TTC549 (cell line): ENCODE results near the gene ADAMTS5.

Source experiments
- FAIRE-seq: peaks from 2 replicates; lab custom pipeline; 2012; peaks lifted over from hg19 to GRCh38; lab: Jason Lieb, UNC

Gene ADAMTS5

DNA sequence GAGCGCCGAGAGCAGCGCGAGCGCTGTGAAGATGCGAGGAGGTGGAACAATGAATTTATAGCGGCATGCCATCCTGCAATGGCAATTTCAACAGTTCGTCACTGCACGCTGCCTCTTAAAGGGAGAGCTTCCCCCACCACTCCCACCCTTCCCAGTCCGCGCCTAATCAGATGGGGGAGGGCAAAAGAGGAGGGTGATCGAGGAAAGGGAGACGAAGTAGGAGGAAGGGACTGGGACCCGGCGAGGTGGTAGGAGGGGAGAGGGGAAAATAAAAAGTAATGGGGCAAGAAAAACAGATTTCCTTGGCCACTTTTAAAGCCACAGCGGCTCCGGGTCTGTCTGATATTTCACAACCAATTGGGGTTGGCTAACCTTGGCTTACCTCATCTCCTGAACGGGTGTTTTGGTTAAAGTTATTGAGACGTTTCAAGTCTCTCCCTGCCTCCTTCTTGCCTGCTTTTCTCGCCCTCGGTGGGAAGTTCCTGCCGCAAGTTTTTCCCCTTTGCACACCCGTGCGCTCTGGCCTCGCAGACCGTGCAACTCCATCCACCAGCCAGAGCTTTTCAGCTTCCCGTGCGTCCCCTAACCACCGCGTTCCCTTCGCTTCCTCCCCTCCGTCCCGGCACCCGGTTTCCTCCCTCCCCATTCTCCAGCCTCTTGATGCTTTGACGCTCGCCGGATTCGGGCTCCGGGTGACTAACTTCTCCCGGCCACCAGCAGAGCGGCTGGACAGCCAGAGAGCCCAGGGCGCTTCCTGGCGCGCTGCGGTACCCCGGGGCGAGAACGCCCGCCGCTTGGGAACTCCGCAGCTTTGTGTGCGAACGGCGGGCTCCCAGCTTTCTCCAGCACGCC is at the start of gene ADAMTS5:
Gene ADAMTS5, minus strand, starts transcription at position 27 of the 852 bp plus-strand sequence. CDS start 697 bp downstream, outside the sequence.
- FAIRE-seq: no peak

DNA sequence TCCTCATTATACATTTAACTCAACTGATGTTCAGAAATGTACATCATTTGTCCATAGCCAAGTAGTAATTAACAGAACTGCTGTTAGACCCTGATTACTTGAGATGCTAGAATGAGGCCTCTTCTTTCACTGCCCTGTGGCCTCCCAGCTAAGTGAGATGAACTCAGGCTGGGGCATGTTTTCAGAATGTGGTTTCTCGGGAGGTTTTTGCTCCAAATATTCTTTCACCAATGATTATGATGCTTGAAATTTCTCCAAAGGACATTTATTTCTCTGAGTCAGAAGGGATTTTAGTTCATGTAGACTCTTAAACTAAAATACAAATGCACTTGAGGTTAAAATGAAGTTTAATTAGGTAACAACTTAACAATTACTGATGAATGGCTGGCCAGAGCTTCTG is 34.6 kb upstream of the ADAMTS5 start:
- FAIRE-seq: no peak

DNA sequence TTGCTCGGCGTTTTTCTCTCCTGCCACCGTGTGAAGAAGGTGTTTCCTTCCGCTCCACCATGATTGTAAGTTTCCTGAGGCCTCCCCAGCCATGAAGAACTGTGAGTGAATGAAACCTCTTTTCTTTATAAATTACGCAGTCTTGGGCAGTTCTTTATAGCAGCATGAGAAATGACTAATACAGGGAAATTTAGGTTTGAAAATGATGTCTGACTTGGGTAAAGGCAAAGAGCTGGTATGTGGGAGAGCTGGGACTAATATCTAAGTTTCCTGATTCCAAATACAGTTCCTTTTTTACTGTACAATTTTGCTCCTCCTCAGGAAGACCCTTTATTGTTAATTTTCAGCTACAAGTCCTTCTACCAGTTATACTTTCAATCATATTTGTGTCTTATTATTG is 16.7 kb upstream of the ADAMTS5 start:
- no peak for FAIRE-seq

DNA sequence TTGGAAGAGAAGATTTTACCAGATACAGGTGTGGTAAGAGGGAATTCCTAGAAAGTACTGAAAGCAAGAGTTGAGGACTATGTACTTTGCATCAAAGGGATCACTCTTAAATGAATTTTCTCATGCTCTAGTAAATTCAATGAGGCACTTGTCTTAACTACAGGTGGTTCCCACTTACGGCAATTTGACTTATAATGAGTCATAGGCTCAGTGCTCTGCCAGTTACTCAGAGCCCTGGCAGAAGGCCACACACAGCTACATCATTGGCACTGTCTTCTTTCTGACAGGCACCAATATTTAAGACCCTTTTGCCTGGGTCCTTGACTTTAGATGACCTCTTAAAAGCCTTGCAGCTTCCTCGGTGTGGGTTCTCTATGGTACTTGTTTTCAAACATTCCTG is 15.9 kb upstream of the ADAMTS5 start:
- no peak for FAIRE-seq

DNA sequence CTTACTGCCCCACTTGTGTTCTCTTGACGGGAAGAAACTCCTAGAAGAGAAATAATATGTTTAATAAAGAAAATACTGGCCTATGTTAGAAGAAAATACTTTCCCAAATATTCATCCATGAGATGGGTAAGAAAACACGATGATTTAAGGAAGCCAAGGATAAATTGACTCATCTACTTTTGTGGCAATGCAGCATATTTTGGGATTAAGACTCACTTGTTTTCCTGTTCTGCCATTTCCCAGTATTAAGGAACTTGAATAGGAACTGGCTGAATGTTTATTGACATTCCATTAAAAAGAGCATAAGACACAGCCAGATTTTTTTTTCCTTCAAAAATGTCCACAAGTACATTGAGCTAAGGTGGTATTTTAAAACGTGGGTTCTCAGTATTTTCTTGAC is 10.9 kb upstream of the ADAMTS5 start:
- no peak for FAIRE-seq

DNA sequence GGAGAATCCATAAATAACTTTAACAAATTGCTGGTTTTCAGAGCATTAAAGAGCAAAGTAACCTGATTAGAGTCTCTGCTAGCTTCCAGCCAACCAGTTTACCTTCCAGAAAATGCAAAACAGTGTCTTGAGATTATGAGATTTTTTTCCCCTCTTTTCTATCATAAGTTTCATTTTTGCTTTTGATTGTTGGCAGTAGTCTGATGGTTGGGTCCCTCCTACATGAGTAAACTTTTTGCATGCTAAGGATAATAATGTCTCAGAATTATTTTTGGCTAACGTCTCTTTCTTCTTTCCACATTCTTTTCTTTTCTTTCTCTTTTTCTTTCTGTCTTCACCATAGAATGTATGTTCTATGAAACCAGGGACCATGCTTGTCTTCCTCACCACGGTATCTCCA is 6.3 kb upstream of the ADAMTS5 start:
- FAIRE-seq: no peak

DNA sequence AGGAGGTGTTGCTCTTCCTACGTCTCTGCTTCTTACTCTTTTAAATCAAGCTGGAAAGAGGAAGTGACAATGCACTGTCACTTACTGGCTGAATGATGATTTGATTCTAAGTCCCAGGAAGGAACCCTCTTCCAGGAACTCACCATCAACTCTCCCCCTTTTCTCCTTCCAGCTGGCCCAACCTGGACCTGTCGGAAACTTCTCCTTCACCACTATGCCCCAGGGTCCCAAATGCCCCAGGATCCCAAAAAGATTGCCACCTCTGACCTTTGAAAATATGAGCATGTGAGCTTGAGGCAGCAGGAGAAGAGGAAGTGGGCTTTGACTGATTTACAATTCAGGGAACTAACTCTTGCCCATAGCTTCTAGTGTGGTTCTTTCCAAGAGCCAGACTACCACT is 5.3 kb upstream of the ADAMTS5 start:
- no peak for FAIRE-seq

DNA sequence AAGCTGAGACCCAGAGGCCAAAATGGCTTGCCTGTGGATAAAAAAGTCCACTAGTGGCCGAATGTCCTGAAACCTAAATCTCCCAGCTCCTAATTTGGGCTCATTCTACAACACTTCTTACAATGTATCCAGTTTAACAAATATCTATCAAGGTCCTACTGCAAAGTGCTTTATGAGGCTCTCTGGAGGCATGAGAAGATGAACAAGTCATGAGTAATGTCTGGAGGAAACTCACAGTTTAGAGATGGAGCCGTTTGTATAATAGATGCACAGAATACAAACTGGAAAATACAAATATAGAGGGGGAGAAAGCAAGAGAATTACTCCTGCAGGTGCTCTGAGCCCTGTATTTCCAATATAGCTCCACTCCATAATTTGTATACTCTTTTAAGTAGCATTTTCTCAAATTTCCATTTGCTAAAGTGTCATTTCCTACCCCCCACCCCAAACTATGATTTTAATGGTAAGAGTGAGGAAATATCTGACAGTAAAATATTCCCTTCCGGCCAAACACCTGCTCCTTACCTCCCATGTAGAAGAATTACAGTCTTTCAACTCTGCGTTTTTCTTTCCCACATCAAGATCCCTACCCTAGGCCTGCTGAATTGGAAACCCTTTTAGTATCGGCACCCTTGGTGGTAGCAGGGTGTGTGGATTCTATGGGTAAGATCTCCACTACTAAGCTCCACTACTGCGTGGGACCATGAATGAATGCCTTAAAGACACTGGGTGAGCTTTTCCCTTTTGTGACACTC is 3.3 kb upstream of the ADAMTS5 start:
- FAIRE-seq: no peak

DNA sequence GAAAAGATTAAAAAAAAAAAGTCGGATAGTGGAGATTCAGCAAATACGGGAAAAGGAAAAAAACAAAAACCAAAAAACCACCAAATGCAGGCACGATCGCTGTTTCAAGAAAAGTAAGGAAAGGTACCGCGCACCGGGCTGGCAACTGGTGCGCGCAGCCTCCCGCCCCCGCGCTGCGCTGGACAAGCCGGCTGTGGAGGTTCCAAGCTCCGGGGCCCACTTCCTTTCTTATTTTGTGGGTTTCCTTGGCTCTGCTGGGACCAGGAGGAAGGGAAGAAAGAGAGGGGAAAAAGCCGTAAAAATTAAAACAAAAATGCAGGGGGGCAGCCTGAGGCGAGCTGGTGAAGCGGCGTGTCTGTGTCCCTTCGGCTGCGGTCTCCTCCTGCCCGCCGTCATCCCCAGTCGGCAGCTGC is 233 bp downstream of the ADAMTS5 start:
- FAIRE-seq: no peak

DNA sequence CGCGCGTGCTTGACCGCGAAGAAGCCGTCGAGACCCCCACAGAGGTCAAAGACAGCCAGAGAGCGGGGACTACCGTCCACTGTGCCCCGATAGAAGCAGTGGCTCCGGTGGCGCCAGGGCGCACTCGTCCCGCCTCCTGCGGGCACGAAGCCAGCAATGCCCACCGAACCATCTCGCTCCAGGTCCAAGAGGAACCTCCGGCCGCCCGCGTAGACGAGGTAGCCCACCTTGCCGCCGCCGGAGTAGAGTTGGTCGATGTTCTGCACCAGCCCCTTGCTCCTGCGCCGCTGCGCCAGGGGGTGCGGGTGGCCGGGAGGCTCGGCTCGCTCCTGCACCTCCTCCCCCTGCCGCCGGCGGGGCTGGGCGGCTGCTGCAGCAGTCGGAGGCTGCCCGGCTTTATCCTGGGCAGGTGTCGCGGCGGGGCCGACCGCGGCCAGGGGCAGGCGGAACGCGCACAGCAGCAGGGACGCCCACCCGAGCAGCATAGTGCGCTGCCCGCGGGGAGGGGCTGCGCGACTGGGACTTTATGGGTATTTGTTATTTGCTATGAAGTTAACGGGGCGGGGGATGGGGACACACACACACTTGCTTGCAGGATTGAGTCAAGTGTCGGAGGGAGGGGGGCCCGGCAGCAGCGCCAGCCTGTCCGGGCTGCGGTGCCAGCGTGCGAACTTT is 844 bp downstream of the ADAMTS5 start:
- FAIRE-seq: no peak

DNA sequence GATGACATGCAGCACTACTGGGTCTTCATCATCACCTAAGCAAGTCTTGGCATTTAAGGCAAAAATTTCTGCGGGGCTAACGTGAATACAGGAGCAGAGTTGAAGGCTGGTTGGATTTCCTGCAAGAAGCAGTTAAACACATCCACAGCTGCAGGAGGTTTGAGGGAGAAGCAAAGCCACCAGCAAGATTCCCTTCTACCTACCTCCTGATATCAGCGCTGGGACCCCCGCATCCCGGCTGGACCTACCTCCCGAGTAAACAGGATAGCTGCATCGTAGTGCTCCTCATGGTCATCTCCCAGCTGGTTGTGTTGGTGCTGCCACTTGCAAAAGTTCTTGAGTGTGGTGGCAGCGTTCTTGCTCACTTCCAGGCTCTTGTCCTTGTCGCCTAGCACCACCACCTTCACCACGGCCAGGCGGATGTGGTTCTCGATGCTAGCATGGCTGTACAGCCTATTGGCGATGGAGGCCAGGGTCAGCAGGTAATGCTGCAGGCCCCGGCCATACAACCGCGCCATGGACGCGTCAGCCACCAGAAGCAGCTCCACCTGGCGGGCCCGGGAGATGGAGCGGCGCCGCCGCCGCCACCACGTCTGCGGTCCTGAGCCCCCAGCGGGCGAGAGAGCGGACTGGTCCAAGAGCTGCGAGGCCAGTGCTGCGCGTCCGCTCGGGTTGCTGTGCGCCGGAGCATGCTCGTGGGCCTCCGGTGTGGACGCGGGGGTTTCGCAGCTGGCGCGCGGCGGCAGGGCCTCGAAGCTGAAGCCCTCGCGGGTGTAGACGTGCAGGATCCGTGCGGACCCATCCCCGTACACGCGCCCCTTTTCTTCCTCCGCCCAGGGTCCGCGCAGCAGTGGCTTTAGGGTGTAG is 1.6 kb downstream of the ADAMTS5 start:
- FAIRE-seq: no peak

DNA sequence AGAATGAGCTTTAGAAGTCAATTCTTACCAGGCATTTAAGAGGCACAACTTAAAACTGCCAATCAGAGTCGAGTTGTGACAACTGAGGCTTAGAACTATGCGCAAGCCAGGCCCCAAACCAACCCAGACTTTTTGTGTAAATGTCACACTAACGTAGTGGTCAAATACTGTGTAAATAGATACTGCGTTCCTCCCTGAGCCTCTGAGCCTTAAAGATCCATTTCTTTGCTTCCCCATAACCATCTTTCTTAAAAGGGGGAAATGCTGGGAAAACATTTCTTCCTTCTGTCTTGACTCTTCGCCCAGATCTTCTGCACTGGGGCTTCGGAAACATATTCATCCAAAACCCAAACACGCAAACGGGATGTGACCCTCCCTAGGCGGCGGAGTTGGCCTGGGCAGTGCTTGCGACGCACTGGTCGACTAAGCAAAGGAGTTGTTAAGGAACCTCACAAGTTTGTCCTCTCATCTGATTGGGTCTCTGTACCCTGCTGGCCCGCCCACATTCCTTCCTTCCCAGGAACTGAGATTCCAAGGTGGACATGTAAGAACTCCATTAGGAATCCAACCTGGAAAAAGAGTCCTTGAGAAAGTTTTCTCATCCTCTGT is 2.6 kb downstream of the ADAMTS5 start:
- FAIRE-seq: no peak

DNA sequence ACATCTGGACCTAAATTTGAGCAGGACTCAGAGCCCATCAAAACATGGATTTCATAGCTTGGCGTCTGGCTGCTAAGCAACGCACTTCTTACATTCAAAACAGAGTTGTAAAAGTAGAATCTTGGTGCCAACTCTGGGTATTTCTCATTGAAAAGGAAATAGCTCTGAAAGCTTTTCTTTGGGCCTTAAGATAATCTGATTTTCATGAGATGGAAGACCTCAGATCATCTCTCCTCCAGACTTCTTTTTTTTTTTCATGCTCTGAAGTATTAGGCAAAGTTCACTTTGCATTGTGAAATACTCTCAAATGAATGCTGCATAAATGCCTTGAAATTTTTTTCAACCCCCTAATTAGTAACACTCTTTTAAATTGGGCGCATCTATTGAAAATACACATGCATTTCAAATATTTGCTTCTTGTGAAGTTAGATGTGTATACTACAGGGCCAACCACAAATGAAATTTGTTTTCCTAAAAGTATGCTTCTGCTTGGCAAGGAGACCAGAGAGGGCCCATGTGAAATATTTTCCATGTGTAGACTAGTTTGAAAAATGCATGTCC is 4.2 kb downstream of the ADAMTS5 start:
- FAIRE-seq: no peak

DNA sequence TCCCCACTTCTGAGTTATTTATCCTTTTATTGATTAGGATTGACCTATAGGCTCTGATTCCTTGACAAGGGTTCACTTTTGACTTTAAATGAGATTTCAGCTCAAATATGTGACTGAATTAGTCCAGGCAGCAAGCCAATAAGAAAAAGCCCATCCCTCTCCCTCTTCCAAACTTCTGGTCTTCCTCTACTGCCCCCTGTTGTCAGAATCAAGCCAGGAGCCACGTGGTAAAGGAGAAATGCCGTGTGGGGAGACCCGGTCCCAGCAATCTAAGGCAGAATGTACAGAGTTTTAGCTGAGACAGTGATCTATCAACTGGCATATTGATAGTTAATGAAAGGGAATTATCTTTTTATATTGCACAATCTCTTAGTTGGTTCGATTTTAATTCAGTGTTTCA is 5.2 kb downstream of the ADAMTS5 start:
- FAIRE-seq: no peak

DNA sequence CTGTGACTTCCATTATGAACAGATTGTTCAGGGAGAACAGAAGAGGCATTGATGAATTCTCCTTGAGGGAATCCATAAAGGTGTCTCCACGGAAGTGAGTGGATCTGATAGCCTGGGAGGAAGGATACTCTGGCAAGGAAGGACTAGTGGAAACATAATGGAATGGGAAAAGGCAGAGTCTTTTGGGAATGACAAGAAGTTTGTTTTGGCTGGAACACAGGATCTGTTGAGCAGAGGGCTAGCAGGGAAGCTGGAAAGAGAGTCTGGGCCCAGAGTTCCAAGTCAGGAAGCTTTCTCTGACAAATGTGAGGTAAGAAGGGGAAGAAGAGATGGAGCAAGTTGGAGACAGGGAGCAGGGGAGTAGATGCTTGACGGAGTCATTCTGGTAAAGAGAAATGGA is 8.1 kb downstream of the ADAMTS5 start:
- no peak for FAIRE-seq

DNA sequence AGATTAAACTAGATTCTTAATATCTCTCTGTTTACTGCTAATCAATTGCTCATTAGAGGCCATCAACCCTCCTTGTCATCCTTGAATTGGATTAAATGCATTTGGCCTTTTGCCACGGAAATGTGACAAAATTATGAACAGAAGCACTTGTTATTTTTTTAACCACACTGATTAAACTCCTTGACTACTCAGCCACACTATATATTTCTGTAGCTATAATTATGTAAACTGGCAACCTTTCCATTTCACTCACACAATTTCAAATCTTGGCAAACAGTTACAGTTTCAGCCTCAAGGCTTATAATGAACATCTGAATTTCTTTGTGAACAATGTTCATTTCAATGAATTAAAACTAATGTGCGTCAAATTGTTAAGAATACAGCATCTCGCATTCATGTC is 10.1 kb downstream of the ADAMTS5 start:
- no peak for FAIRE-seq

DNA sequence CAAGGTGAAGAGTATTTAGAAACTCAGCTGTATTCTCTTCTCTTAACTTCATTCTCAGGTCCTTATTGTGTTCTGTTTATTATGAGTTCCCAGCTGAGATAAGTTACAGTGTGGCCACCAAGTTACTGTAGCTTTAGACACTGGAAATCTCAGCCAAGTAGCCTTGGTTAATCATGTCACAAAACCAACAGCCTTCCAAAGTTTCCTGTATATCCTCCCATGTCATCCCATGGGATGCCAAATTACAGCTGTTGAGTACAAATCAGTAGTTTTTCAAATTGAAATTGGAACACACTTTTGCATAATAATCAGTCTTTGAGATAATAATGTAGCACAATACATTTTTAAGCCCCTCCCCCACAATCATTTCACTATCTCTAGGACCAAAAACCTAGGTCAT is 10.7 kb downstream of the ADAMTS5 start:
- FAIRE-seq: no peak

DNA sequence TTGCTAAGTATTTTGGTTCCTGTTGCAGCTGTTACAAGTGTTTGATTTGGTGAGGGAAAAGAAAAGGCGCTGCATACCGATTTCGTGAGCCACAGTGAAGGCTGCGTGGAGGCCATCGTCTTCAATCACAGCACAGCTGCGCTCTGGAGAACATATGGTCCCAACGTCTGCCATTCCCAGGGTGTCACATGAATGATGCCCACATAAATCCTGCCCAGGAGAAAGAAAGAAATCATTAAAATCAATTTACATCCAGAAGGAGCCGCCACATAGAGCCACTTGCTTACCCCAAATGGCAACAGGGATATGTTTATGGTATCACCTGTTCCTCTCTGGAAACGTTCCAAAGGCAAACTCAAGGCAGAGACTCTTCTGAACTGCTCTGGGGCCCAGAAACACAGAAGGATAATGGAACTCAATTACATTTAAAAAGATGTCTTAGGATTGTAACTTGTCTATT is 12.2 kb downstream of the ADAMTS5 start:
- FAIRE-seq: no peak

DNA sequence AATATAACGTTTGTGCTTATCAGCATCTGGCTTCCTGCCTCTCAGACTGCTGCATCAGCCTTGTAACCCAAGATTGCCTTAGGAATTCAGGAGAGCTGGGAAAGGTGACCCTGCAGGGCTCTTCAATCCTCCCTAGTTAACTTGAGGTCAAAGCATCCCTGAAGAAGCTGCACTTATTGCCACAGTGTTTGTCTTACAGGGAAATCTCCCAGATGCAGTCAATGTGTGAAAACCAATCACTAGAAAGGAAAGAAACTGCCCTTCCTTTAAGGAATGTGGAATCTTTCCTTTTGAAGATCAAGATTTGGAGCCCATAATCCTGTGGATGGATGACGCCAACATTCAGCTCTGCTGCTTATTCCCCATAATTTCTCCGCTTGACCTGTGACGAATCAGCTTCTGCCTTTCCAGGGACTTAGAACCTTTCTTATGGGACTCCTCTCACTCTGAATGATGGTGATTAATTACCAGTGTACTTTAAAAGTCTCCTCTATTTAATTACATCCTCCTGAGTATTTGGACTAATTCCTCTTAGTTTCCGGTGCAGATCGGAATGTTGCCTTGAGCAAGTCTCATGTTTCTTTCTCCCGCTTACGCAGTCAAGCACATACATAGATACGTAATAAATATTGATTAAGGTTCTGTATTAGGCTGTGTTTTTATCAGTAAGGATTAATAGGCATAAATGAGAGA is 14.4 kb downstream of the ADAMTS5 start:
- FAIRE-seq: no peak

DNA sequence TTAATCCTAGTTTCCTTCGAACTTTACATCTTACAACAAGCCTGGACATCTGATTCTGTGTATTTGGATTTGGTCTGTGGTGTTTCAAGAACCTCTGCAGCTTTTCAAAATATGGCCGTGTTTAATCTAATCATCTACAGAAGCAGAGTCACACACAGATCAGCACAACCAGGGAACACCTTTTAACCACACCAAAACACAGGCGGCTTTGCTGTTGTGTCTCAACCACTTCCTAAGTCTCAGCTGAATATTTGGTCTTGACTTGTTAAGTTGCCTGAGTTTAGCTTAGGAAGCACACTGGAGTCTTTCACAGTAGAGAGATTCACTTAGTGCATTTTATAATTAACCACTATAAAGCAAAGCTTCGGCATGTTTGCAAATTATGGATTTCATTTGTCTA is 17.1 kb downstream of the ADAMTS5 start:
- FAIRE-seq: no peak

DNA sequence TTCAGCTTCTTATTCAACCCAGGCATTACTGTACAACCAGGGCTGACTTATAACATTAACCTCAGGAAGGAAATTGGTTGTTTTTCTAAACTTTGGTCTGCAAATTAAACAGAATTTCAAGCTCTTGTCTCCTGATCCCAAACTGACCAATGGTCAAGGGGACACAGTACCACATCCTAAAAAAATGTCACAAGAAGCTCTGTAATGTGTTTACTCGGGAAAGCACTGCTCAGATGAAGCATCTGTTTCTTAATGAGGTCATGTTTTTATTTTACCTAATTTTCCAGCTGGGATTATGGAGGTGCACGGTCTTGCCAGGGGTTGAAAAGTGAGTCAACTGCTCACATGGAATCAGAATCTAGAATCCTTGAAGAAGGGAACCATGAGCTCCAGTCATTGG is 18.7 kb downstream of the ADAMTS5 start:
- FAIRE-seq: no peak
